VCaP (cell line): ENCODE measurements around the gene RNF180.

Experiments
- H3K27ac ChIP-seq: fragments of 450-650 bp; 2 replicates; pipeline ENCODE4 v1.5.1; 2017
- CTCF ChIP-seq: fragments of 450-650 bp; conservative IDR thresholded peaks from 2 replicates; pipeline ENCODE4 v1.5.1; 2017; ENCODE audit warnings: mild to moderate bottlenecking, moderate library complexity

RNF180 gene

GRCh38 chr5:64417390-64417789 lies 251.7 kb downstream of the RNF180 start:
- no peak for TF ChIP-seq CTCF
- H3K27ac ChIP-seq = no peak overlapping the region

- no peak overlapping the region for H3K27ac ChIP-seq
- no peak for TF ChIP-seq CTCF
Measured at GRCh38 chr5:64418013-64418412, 252.4 kb downstream of the RNF180 start.
